IMR-90 (cell line): ENCODE data around the gene RBFOX1.

ENCODE experiments used
- BHLHE40 ChIP-seq: fragments of 150-350 bp; IDR thresholded peaks from 2 replicates; pipeline ENCODE4 v1.6.1; 2016; ENCODE audit warnings: mild to moderate bottlenecking, low read depth, low read length
- CTCF ChIP-seq: conservative IDR thresholded peaks from 2 replicates; pipeline ENCODE4 v1.5.1; 2012; ENCODE audit warnings: mild to moderate bottlenecking, low read depth, low read length, improper control_type of control experiment
- ELK1 ChIP-seq: fragments of 150-350 bp; IDR thresholded peaks from 2 replicates; pipeline ENCODE4 v1.6.1; 2016; ENCODE audit warnings: low read depth, mild to moderate bottlenecking, low read length, moderate library complexity, borderline replicate concordance
- FOS ChIP-seq: fragments of 150-350 bp; IDR thresholded peaks from 2 replicates; pipeline ENCODE4 v1.6.1; 2016; ENCODE audit warnings: low read depth, low read length
- MAFK ChIP-seq: IDR thresholded peaks from 2 replicates; pipeline ENCODE4 v1.6.1; 2012; ENCODE audit warnings: low read depth, low read length, improper control_type of control experiment
- NFE2L2 ChIP-seq: fragments of 150-350 bp; IDR thresholded peaks from 2 replicates; pipeline ENCODE4 v1.6.1; 2016; ENCODE audit warnings: low read depth, mild to moderate bottlenecking, low read length
- POLR2A ChIP-seq: IDR thresholded peaks from 2 replicates; pipeline ENCODE4 v1.6.1; 2012; ENCODE audit warnings: mild to moderate bottlenecking, low read depth, low read length
- RAD21 ChIP-seq: IDR thresholded peaks from 2 replicates; pipeline ENCODE4 v1.6.1; 2012; ENCODE audit warnings: low read length, improper control_type of control experiment
- RFX5 ChIP-seq: IDR thresholded peaks from 2 replicates; pipeline ENCODE4 v1.8.0; 2012; ENCODE audit warnings: low read depth, mild to moderate bottlenecking, low read length, moderate library complexity
- SMC3 ChIP-seq: fragments of 150-350 bp; IDR thresholded peaks from 2 replicates; pipeline ENCODE4 v1.6.1; 2016; ENCODE audit warnings: low read depth, mild to moderate bottlenecking, antibody characterized with exemption, low read length, moderate library complexity

DNA sequence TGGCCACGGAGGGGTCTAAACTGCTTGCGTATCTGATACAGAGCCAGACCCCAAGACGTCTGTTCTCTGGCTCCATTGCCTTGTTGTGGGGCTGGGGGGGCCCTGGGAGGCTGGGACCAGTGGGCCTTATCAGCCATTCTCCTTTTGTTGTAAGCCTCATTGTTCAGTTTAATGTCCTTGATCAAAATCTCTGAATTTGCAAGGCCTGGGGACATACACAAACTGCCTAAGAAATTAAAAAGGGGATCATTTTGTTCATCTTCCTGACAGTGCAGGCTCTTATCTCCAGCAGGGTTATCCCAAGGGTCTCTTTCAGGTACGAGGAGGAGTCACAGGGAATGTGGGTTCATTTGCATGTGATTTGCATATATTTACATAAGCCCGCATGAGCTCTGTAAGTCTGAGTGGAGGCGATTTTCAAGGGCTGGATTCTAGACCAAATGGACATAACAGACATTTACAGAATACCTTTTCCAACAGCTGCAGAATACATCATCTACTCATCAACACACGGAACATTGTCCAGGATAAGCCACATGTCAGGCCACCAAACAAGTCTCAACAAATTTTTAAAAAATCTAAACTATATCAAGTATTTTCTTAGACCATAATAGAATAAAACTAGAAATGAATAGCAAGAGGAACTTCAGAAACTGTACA is 269.8 kb downstream of the RBFOX1 start:
- TF ChIP-seq CTCF, result no peak
- TF ChIP-seq MAFK, result no peak
- TF ChIP-seq POLR2A, result no peak
- TF ChIP-seq RFX5, result no peak
- no peak for TF ChIP-seq BHLHE40
- TF ChIP-seq NFE2L2, result no peak
- no peak for TF ChIP-seq RAD21
- no peak for TF ChIP-seq ELK1
- no peak for TF ChIP-seq SMC3
- TF ChIP-seq FOS, result no peak
